Measurements from ENCODE around the gene ALKBH4.

The ALKBH4 gene

GRCh38 chr7:102427019-102427405 is 37.7 kb downstream of the ALKBH4 start:
- Histone ChIP-seq H3K27ac (no peak overlapping the region), H3K4me1 (peaks cover 14% of the 10 kb centered on the region), H3K4me2 (ENCODE audit: low read length) (no peak overlapping the region), H3K9ac (no peak overlapping the region), H2AFZ (no peak overlapping the region), H3K36me3 (ENCODE audit: control insufficient read depth, insufficient read depth, low read length) (no peaks in the 10 kb centered on the region), H3K9me3 (ENCODE audit: control insufficient read depth, low read length) (no peaks in the 10 kb centered on the region), H3K79me2 (peaks cover 12% of the 10 kb centered on the region), H3K4me3 (ENCODE audit: low read depth, low read length) (no peak overlapping the region), H3K27me3 (ENCODE audit: control insufficient read depth, insufficient read depth, low read length) (no peaks in the 10 kb centered on the region)
- no peak for TF ChIP-seq CTCF (IDR thresholded peaks at IDR 0.05)

GRCh38 chr7:102426268-102427018 is 38.2 kb downstream of the ALKBH4 start:
- H3K27me3 ChIP-seq (ENCODE audit: control insufficient read depth, insufficient read depth, low read length): no peaks in the 10 kb centered on the region
- H3K36me3 ChIP-seq (ENCODE audit: control insufficient read depth, insufficient read depth, low read length): no peaks in the 10 kb centered on the region
- no peak overlapping the region for H3K4me2 ChIP-seq (ENCODE audit: low read length)
- no peak overlapping the region for H3K4me3 ChIP-seq (ENCODE audit: low read depth, low read length)
- H3K4me1 ChIP-seq: peaks cover 8% of the 10 kb centered on the region
- H3K9ac ChIP-seq: no peak overlapping the region
- no peak overlapping the region for H2AFZ ChIP-seq
- TF ChIP-seq CTCF (IDR thresholded peaks at IDR 0.05): no peak
- H3K79me2 ChIP-seq: peaks cover 12% of the 10 kb centered on the region
- no peaks in the 10 kb centered on the region for H3K9me3 ChIP-seq (ENCODE audit: control insufficient read depth, low read length)
- H3K27ac ChIP-seq: peak overlapping the region; percentile 42

GRCh38 chr7:102425639-102426267 is 38.9 kb downstream of the ALKBH4 start:
- no peaks in the 10 kb centered on the region for H3K36me3 ChIP-seq (ENCODE audit: control insufficient read depth, insufficient read depth, low read length)
- H3K4me3 ChIP-seq (ENCODE audit: low read depth, low read length): no peak overlapping the region
- H3K27ac ChIP-seq: peak overlapping the region; percentile 42

GRCh38 chr7:102424787-102425218 is 39.9 kb downstream of the ALKBH4 start:
- Histone ChIP-seq H3K4me1 (no peaks in the 10 kb centered on the region), H3K9ac (no peak overlapping the region), H3K36me3 (ENCODE audit: control insufficient read depth, insufficient read depth, low read length) (no peaks in the 10 kb centered on the region), H3K4me3 (ENCODE audit: low read depth, low read length) (no peak overlapping the region), H3K27me3 (ENCODE audit: control insufficient read depth, insufficient read depth, low read length) (no peaks in the 10 kb centered on the region), H3K9me3 (ENCODE audit: control insufficient read depth, low read length) (no peaks in the 10 kb centered on the region), H3K27ac (no peak overlapping the region), H3K79me2 (peaks cover 12% of the 10 kb centered on the region), H2AFZ (no peak overlapping the region), H3K4me2 (ENCODE audit: low read length) (no peak overlapping the region)
- no peak for TF ChIP-seq CTCF (IDR thresholded peaks at IDR 0.05)

More at GRCh38 chr7:102425639-102426267, 38.9 kb downstream of the ALKBH4 start:
- Histone ChIP-seq H3K4me2 (ENCODE audit: low read length) (no peak overlapping the region), H3K79me2 (peaks cover 12% of the 10 kb centered on the region), H3K27me3 (ENCODE audit: control insufficient read depth, insufficient read depth, low read length) (no peaks in the 10 kb centered on the region), H2AFZ (no peak overlapping the region), H3K4me1 (peaks cover 1% of the 10 kb centered on the region), H3K9me3 (ENCODE audit: control insufficient read depth, low read length) (no peaks in the 10 kb centered on the region), H3K9ac (no peak overlapping the region)
- TF ChIP-seq CTCF (IDR thresholded peaks at IDR 0.05): no peak
